MM.1S (cell line): Measurements from ENCODE around the gene PDE6A.

Source experiments
- CTCF ChIP-seq: fragments of 300-600 bp; sonication (generic); IDR thresholded peaks from 2 replicates; pipeline ENCODE4 v1.5.1; 2016; ENCODE audit warnings: antibody characterized with exemption, low read length, mixed read lengths
- EZH2 ChIP-seq: fragments of 300-600 bp; sonication (generic); optimal IDR thresholded peaks from 2 replicates; pipeline ENCODE3; 2017; ENCODE audit warnings: low read depth, mild to moderate bottlenecking, antibody characterized with exemption, low read length, mixed read lengths
- EZH2phosphoT487 ChIP-seq: fragments of 300-600 bp; sonication (generic); IDR thresholded peaks from 2 replicates; pipeline ENCODE4 v1.6.1; 2018; ENCODE audit warnings: antibody characterized with exemption, low read length

GRCh38 chr5:149966946-149967345 is 22.4 kb upstream of the PDE6A start:
- TF ChIP-seq CTCF, result no peak
- TF ChIP-seq EZH2, result no peak
- no peak for TF ChIP-seq EZH2phosphoT487
